GM12864 (cell line): ENCODE measurements around the gene ATP2B3.

Source experiments
- DNase-seq: peaks from one replicate; pipeline ENCODE4 v3.0.0-alpha.2; 2011; ENCODE audit warnings: low read depth
- H3K4me3 ChIP-seq: 2 replicates; pipeline ENCODE4 v1.5.1; 2011; ENCODE audit warnings: mild to moderate bottlenecking, low read depth, low read length, control low read depth
- TF ChIP-seq, protein P1 (sequence below): IDR thresholded peaks from 2 replicates; pipeline ENCODE4 v1.5.1; 2011; ENCODE audit warnings: low read depth, mild to moderate bottlenecking, moderate library complexity, low read length, control low read depth, inconsistent platforms; ENCODE audit errors: missing control alignments

Gene ATP2B3

GRCh38 chrX:153514259-153514658, 3.2 kb upstream of the ATP2B3 start:
- TF ChIP-seq, protein P1, sequence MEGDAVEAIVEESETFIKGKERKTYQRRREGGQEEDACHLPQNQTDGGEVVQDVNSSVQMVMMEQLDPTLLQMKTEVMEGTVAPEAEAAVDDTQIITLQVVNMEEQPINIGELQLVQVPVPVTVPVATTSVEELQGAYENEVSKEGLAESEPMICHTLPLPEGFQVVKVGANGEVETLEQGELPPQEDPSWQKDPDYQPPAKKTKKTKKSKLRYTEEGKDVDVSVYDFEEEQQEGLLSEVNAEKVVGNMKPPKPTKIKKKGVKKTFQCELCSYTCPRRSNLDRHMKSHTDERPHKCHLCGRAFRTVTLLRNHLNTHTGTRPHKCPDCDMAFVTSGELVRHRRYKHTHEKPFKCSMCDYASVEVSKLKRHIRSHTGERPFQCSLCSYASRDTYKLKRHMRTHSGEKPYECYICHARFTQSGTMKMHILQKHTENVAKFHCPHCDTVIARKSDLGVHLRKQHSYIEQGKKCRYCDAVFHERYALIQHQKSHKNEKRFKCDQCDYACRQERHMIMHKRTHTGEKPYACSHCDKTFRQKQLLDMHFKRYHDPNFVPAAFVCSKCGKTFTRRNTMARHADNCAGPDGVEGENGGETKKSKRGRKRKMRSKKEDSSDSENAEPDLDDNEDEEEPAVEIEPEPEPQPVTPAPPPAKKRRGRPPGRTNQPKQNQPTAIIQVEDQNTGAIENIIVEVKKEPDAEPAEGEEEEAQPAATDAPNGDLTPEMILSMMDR = no peak

GRCh38 chrX:153515435-153515834, 2.0 kb upstream of the ATP2B3 start:
- TF ChIP-seq, protein P1 = no peak
- no peak for DNase-seq
- no peak overlapping the region for H3K4me3 ChIP-seq

More at GRCh38 chrX:153514259-153514658, 3.2 kb upstream of the ATP2B3 start:
- no peak for DNase-seq
- H3K4me3 ChIP-seq = no peak overlapping the region

DNA sequence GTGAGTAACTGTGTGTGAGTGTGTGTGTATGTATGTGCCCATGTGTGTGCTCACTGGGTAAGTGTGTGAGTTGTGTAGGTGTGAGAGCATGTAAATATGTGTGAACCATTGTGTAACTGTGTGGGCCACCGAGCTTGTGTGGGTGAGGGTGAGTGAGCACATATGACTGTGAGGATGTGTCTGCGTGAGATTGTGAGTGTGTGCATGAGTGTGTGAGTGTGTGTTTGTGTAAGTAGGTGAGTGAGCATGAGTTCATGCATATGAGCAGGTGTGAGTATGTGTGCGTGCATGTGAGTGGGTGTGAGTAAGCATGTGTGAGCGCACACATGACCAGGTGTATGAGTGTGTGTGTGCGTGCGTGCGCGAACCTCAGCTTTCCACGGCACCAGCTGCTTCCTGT, 1.4 kb upstream of the ATP2B3 start:
- TF ChIP-seq, protein P1 = no peak
- no peak overlapping the region for H3K4me3 ChIP-seq
- no peak for DNase-seq

DNA sequence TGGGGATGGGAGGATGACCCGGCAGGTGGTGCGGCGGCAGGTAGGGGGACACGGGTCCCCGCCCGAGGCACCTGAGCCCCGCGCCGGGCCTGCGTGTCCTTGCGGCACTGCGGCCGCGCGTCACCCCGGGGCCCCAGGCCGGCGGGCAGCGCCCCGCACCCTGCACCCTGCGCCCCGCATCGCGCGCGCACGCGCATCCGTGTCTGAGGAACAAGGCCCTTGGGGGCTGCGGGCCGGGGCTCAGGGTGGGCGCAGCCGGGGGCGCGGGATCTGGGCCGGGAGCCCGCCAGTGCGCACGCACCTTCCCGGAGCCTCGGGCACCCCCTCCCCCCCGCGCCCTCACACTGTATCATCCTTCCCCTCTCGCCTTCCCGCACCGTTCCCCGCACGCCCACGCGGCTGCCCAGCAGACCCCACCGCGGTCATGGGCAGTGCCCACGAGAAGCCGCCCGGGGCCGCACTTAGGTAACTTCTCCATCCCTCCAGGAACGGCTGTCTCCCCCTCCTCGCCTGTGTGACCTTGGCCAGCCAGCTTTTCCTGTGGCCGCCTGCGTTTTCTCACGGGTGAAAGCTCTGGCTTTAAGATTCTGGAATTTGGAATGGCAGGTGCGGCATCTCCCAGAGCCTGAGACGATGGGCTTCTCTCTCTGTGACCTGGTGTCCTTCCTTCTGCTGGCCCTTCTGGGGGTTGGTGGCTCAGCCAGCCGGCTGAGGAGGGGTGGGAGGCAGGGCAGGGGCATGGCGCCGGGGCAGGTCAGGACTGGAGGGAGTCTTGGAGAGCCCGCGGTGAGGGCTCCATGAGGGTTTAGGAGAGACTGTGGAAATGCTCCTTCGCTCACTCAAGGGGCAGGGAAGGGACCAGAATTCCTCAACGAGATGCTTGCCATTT, 748 bp downstream of the ATP2B3 start:
- H3K4me3 ChIP-seq = no peak overlapping the region
- DNase-seq = no peak

GRCh38 chrX:153519569-153520286, 2.3 kb downstream of the ATP2B3 start:
- no peak overlapping the region for H3K4me3 ChIP-seq
- TF ChIP-seq, protein P1 = no peak
- DNase-seq = no peak

More for the DNA sequence above, 748 bp downstream of the ATP2B3 start:
- TF ChIP-seq, protein P1 = no peak

DNA sequence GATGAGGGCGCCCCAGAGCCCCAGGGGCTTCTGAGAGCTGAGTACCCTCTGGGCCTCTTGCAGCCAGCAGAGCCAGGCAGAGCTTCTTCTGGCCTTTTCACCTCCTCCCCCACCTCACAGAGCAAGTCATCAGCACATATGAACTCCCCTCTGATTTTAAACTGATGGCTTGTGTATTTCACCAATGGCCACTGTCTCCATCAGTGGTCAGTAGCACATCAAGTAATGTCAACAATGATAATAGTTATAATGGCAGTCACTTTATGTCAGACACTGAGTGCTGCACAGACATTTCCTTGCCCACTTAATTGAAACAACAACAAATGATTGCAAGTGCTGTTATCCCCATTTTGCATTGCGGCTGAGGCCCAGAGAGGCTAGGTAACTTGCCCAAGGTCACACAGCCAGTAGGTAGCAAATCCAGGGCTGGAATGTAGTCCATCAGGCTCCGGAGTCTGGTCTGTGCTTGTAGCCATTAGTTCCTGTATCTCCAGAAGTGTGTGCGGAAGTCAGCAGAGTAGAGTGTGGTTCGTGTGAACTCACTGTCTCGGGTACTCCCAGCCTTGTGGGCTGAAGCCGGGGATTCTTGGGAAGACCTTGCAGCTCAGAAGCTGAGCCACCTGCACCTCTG, 3.0 kb downstream of the ATP2B3 start:
- DNase-seq = no peak
- TF ChIP-seq, protein P1 = no peak
- no peak overlapping the region for H3K4me3 ChIP-seq
